Measurements from ENCODE around the gene ASB1. TPM values are rescaled to one million over a fixed set of nuclear protein-coding genes. Genes with fewer than 3 reads are reported as not detected.

Gene ASB1
- total RNA-seq, 3 donors from 2014 or later, result 11.2 to 18.7 (median 18.4) TPM

DNA sequence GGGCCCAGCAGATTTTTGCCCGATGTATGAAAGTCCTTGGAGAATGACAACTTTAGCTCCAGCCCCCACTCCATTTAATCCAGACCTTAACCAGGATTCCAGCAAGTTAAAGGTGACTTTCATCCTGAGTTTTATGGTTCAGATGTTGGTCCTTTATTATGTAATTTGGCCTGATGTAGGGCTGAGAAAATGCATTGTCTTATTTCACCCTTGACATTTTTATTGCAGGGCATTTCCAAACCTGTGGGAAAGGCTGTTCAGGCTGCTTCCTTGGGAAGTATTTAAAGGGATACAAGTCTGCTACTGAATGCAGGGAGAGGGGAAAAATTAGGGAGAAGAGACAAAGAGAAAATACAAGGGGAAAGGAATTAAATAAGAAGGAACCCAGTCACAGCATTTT lies 48.8 kb downstream of the ASB1 start:
- Histone ChIP-seq H3K27ac (no peak overlapping the region), H3K4me3 (no peak overlapping the region), H3K27me3 (no peaks in the 10 kb centered on the region), H3K9me3 (peaks cover 20 to 30% of the 10 kb centered on the region in 2 donors), H3K4me1 (no peaks in the 10 kb centered on the region), H3K36me3 (no peaks in the 10 kb centered on the region)
- intact Hi-C loops (cut with DNase I; ENCODE audit: low total_unique reads), result no loop called here
- TF ChIP-seq, protein P1, sequence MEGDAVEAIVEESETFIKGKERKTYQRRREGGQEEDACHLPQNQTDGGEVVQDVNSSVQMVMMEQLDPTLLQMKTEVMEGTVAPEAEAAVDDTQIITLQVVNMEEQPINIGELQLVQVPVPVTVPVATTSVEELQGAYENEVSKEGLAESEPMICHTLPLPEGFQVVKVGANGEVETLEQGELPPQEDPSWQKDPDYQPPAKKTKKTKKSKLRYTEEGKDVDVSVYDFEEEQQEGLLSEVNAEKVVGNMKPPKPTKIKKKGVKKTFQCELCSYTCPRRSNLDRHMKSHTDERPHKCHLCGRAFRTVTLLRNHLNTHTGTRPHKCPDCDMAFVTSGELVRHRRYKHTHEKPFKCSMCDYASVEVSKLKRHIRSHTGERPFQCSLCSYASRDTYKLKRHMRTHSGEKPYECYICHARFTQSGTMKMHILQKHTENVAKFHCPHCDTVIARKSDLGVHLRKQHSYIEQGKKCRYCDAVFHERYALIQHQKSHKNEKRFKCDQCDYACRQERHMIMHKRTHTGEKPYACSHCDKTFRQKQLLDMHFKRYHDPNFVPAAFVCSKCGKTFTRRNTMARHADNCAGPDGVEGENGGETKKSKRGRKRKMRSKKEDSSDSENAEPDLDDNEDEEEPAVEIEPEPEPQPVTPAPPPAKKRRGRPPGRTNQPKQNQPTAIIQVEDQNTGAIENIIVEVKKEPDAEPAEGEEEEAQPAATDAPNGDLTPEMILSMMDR (IDR thresholded peaks at IDR 0.05), result no peak
- TF ChIP-seq POLR2A (IDR thresholded peaks at IDR 0.05), result no peak
- TF ChIP-seq POLR2AphosphoS5 (IDR thresholded peaks at IDR 0.05), result no peak
- no peak for DNase-seq (ENCODE audit: low spot score in 2 of 2)

DNA sequence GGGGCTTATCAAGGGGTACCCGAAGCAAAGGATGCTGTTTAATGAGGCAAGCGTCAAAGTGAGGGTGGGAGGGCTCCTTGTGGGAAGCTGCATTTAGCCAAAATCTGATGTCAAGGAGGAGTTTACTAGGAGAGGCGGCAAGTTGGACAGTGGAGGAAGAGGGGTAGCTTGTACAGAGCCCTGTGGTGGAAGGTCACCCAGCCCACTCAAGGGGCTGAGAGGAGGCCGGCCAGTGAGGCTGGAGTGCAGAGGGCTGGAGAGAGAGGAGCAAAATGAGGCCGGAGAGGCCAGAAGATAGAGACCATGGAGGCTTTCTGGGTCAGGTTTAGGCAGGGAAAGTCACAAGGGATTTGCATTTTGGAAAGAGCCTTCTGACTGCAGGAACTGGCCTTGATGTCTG lies 49.5 kb downstream of the ASB1 start:
- Histone ChIP-seq H3K36me3 (no peaks in the 10 kb centered on the region), H3K27me3 (no peaks in the 10 kb centered on the region), H3K9me3 (peaks cover 23 to 35% of the 10 kb centered on the region in 2 donors), H3K4me1 (no peaks in the 10 kb centered on the region), H3K27ac (no peak overlapping the region), H3K4me3 (no peak overlapping the region)
- TF ChIP-seq, protein P1 (IDR thresholded peaks at IDR 0.05), result no peak
- no peak for TF ChIP-seq POLR2AphosphoS5 (IDR thresholded peaks at IDR 0.05)
- no peak for TF ChIP-seq POLR2A (IDR thresholded peaks at IDR 0.05)
- DNase-seq (ENCODE audit: low spot score in 2 of 2), result no peak
- intact Hi-C loops (cut with DNase I; ENCODE audit: low total_unique reads), result no loop called here

- Histone ChIP-seq H3K4me1 (no peaks in the 10 kb centered on the region), H3K36me3 (no peaks in the 10 kb centered on the region), H3K9me3 (peaks cover 18 to 32% of the 10 kb centered on the region in 2 donors), H3K27me3 (no peaks in the 10 kb centered on the region), H3K27ac (no peak overlapping the region), H3K4me3 (no peak overlapping the region)
- no peak for DNase-seq (ENCODE audit: low spot score in 2 of 2)
- intact Hi-C loops (cut with DNase I; ENCODE audit: low total_unique reads), result no loop called here
- TF ChIP-seq POLR2A (IDR thresholded peaks at IDR 0.05) (no peak), POLR2AphosphoS5 (IDR thresholded peaks at IDR 0.05) (no peak)
- TF ChIP-seq, protein P1 (IDR thresholded peaks at IDR 0.05), result no peak
Measured at GRCh38 chr2:238478216-238478615, 51.5 kb downstream of the ASB1 start.

GRCh38 chr2:238479847-238480246 lies 53.1 kb downstream of the ASB1 start:
- intact Hi-C loops (cut with DNase I; ENCODE audit: low total_unique reads), result no loop called here
- H3K27ac ChIP-seq, result no peak overlapping the region
- H3K27me3 ChIP-seq, result no peaks in the 10 kb centered on the region
- H3K9me3 ChIP-seq, result peaks cover 17 to 26% of the 10 kb centered on the region in 2 donors
- H3K36me3 ChIP-seq, result no peaks in the 10 kb centered on the region
- DNase-seq (ENCODE audit: low spot score in 2 of 2), result no peak
- TF ChIP-seq, protein P1 (IDR thresholded peaks at IDR 0.05), result no peak
- TF ChIP-seq POLR2A (IDR thresholded peaks at IDR 0.05), result no peak
- TF ChIP-seq POLR2AphosphoS5 (IDR thresholded peaks at IDR 0.05), result no peak
- H3K4me1 ChIP-seq, result no peaks in the 10 kb centered on the region
- H3K4me3 ChIP-seq, result no peak overlapping the region

DNA sequence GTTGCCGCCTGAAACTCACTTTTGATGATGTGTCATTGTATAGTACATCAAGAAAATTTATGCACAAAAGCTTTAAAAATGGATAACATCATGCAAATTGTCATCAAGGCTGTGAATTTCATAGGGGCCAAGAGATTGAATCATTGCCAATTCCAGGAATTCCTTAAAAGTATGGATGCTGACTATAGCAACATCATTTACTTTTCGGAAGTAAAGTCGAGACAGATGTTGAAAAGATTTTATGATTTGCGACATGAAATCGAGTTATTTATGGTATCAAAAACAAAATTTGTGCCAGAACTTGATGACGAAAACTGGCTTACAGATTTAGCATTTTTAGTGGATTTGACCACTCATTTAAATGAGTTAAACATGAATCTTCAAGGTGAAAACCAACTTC lies 56.3 kb downstream of the ASB1 start:
- no peaks in the 10 kb centered on the region for H3K36me3 ChIP-seq
- no peaks in the 10 kb centered on the region for H3K27me3 ChIP-seq
- H3K4me1 ChIP-seq, result no peaks in the 10 kb centered on the region
- DNase-seq (ENCODE audit: low spot score in 2 of 2), result no peak
- H3K9me3 ChIP-seq, result peaks cover 15 to 23% of the 10 kb centered on the region in 2 donors
- TF ChIP-seq POLR2A (IDR thresholded peaks at IDR 0.05) (no peak), POLR2AphosphoS5 (IDR thresholded peaks at IDR 0.05) (no peak)
- H3K27ac ChIP-seq, result no peak overlapping the region
- intact Hi-C loops (cut with DNase I; ENCODE audit: low total_unique reads), result no loop called here
- H3K4me3 ChIP-seq, result no peak overlapping the region

- TF ChIP-seq POLR2AphosphoS5 (IDR thresholded peaks at IDR 0.05) (no peak), POLR2A (IDR thresholded peaks at IDR 0.05) (no peak)
- TF ChIP-seq, protein P1 (IDR thresholded peaks at IDR 0.05), result no peak
- DNase-seq (ENCODE audit: low spot score in 2 of 2), result no peak
- Histone ChIP-seq H3K4me1 (no peaks in the 10 kb centered on the region), H3K27ac (no peak overlapping the region), H3K27me3 (no peaks in the 10 kb centered on the region), H3K36me3 (no peaks in the 10 kb centered on the region), H3K9me3 (peaks cover 14 to 16% of the 10 kb centered on the region in 2 donors), H3K4me3 (no peak overlapping the region)
- intact Hi-C loops (cut with DNase I; ENCODE audit: low total_unique reads), result no loop called here
Measured at GRCh38 chr2:238483656-238484055, 56.9 kb downstream of the ASB1 start.
